ENCODE measurements around the gene SORCS3.

The SORCS3 gene

DNA sequence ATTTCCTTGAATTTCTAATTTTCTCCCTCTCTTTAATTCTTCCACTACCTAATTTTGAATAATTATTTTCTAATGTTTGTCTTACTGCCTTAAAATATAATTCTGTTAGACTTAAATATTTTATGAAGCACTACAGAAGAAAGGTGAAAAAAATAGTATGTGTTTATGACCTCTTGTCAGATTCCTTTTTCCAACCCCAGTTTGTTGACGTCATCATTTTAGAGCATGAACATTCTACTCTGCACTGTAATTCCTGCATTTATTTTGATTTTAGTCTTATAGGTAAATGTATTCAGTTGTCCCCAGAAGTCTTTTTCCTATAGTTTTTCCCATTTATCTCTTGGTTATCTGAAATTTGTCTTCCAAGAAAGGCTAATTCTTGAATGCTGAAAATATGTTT is 468.1 kb downstream of the SORCS3 start:
- no peak for DNase-seq (ENCODE audit: low read depth)

DNA sequence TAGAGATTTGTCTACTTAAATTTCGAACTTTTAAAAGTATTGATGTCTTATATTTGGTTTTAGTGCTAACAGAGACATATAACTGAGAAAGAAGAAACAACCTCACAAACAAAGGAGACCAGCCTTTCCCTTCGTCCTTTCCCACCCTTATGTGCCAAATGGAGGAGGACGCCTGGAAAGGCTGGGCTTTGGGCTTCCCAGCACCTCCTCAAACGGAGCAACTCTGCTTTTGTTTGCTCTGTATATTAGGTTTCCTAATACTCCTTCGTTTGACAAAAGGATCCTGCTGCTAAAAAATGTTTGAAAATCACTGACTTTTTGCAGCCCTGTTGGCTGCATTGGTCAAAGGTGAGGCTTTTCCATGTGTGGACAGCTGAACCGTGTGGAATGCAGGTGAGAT is 471.8 kb downstream of the SORCS3 start:
- no peak for DNase-seq (ENCODE audit: low read depth)

DNA sequence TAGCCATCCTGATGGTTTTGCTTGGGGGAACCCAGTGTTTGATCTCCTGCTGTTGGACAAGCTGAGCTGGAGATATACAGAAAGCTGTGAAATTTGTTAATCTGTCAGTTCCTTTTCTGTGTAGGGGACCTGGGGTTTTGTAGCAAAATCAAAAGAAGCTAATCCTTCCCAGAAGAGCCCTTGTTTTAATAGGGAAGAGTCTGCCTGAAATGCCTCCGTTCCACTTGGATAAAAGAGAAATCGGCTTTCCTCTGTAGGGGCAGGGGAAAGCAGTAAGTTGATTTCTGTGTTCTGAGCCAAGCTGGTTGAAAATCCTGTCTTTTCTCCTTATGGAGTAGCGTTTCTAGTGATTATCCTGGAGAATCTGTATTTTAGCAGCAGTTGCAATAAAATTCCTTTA is 472.6 kb downstream of the SORCS3 start:
- no peak for DNase-seq (ENCODE audit: low read depth)

DNA sequence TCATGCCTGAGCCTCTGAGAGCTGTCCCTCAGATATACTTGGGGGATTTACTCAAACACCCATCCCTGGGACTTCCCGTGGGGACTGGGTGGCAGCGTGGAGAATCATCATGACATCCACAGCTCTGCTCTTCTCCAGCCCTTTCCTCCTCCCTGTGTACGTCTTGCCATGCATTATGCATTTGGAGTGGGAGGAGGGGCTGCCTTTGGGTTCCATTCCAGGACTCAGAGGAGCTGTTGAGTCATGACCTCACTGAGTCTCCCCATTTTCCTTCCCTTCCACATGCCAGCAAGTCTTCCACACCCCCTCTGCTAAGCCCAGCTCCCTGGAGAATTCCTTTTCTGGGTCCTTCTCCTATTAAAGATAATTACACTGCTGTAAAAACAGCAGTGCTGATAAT is 480.7 kb downstream of the SORCS3 start:
- DNase-seq (ENCODE audit: low read depth): no peak

DNA sequence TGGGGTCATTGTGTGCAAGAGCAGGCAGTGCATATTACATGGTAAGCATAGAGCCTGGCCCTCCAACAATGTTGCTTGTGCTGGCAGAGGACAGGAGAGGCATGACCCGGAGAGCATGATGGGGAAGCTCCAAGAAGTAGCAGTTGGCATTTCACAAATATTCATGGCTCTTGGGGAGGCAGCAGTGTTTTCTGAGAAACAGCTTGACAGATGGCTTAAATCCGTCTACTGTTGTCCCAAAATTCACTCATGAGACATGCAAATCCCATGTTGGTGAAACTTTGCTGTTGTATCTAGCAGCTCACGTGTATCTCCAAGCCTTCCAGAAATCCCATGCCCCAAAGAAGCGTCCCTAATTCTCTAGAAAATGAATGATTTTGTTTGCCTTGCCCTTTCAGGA is 487.0 kb downstream of the SORCS3 start:
- DNase-seq (ENCODE audit: low read depth): no peak

DNA sequence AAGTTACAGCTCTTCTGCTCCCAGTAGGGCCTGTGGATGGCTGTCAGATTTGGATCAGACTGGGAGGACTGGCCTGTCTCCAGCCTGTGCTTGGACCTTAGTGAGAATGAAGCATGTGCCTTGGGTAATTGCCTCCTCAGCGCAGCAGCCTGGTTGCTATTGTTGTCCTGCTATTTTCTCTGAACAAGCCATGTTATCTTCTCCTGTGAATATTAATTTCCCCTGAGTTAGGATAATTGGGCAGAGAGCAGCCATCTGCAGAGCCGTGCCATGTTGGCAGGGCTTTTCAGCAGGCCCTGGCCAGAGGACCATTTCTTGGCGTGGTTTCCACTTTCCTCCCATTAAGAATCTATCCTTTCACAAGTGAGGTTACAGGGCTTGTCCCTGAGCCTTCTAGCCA is 497.3 kb downstream of the SORCS3 start:
- DNase-seq (ENCODE audit: low read depth): no peak

DNA sequence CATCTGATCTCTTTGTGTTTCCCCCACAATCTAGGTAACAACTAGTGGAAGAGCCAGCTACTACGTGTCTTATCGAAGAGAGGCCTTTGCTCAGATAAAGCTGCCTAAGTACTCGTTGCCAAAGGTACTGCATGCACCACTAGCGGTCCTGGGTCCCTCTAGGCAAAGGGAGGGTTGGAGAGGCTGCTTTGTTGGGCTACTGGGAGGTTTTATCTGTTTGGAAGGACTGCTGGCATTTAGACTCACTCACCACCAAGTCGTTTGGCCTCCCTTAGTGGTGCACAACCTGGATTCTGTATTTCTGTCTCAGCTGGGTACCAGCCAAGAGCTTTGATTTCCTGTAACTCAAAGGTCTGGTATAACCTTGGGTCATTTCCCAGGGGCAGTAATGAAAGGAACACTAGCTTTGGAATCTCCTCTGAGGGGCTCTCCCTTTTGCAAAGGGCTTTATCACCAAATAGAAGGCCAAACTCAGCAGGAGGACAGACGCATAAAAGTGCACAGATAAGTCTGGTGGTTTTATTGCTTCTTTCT is 498.3 kb downstream of the SORCS3 start:
- no peak for DNase-seq (ENCODE audit: low read depth)

DNA sequence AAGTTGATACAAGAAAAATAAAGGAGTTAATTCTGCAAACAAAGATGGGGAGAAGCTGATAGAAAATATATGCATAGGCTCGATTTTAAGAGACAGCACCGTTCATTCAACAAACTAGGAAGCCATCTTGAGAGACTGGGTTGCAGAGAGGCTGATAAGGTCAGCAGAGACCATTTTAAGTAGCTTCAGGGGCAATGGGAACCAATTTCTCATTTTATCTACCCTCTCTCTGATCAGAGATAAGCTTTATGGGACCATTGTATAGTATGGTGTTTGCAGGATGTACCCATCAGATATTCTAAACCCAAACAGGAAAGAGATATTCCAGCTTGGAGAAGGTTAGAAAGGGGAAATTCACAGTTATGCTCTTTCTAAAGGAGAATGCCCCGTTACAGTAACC is 499.5 kb downstream of the SORCS3 start:
- DNase-seq (ENCODE audit: low read depth): no peak

DNA sequence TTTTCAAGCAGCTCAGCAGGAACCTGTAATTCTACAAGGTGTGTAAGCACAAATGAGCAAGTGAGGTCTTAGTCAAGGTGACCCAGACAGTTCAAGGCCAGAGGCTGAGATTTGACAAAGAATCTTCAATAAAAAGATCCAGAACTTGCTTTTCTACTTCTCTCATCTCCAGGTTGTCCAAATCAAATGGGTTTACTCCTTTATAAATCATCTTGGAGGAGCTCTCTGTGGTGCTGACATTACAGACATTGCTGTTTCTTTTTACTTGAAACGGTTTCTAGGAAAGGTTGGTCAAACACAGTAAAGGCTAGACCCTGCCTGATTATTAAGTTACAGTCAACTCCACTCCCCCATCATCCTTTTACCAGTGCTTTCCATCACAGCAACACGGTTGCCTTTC is 504.6 kb downstream of the SORCS3 start:
- no peak for DNase-seq (ENCODE audit: low read depth)

DNA sequence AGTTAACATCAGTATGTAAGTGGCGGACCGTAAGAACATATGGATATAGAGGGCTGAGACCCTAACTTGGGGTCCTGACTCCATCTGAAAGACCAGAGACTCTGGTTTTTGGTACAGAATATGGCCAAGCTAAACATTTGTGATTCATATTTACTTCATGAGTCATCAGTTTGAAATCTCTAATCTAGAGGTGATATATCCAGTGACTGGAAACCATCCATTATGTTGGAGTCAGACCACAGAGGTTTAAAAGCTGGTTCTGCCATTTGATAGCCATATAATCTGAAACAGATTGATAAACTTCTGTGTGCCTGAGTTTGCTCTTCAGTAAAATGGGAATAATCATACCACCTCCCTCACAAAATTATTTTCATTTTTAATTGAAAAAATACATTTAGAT is 505.3 kb downstream of the SORCS3 start:
- DNase-seq (ENCODE audit: low read depth): no peak

DNA sequence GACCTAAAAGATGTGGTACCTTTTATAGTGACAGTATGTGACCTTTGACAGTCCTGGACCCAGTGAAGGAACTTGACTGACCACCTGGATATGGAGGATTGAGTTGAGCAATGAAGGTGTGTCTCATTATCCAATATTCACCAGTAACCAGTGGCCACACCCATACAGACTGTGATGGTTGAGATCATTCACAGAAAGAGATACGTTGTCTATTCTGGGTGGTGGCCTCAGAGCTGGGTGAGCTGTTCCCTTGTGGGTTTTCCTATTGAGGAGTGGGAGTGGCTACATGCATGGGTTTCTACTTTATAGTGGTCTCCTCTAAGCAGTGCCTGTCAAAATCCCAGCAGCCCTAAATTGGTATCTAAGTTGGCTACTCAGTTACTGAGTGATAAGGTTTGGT is 507.4 kb downstream of the SORCS3 start:
- no peak for DNase-seq (ENCODE audit: low read depth)

DNA sequence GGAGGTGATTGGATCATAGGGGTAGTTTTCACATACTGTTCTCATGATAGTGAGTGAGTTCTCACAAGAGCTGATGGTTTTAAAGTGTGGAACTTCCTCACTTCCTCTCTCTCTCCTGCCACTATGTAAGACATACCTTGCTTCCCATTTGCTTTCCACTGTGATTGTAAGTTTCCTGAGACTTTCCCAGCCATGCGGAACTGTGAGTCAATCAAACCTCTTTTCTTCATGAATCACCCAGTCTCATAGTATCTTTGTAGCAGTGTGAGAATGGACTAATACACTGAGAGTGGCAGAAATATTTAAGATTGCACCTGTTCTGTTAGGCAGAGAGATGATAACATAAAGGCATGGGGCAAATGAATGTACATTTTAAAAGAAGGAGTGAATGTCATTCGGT is 507.8 kb downstream of the SORCS3 start:
- no peak for DNase-seq (ENCODE audit: low read depth)

DNA sequence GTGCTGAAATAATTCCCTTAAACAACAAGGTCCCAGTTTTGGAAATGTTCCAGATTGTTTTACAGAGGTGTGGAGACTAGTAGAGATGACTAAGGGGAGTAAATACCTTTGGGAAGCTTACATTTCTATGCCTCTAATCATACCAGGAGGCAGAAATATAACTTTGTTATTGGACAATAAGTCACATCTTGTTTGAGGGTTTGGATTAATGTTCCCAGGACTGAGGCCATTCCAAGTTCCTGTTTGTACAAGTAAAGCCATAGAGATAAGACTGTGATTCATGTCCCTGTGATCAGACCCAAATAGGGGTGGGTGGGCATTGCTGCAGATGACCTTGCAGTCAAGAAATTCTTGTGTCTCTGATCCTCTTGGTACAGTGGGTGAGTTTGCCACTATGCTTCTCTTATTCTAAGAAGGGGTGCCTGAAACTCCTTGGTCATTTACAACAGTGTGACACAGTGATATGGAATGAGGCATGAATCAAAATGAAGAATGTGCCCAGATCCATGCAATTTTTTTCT is 508.3 kb downstream of the SORCS3 start:
- no peak for DNase-seq (ENCODE audit: low read depth)

DNA sequence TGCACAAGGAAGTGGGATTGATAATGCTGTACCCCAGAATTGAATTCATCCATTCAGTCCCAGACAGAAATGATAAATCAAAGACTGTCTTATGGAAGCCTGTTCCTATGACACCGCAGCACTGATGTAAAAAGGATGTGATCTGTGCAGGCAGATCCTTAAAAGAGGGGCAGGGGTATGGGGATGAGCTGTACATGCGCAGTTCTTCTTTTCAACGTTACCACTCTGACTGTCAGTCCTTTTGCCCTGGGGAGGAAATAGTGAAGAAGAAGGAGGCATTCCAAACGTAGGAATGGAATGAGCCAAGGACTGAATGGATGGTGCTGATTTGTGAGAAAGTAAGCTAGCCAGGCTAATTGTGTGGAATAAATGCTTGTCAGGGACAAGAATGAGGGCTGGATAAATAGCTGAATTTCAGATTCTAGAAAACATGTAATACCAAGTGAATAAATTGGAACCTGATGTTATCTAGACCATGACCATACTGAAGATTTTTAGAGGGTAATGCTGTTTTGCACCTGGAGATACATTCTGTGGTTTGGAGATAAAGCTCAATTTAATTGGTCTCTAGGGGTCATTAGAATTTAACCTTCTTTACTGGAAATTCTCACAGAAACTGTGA is 509.3 kb downstream of the SORCS3 start:
- DNase-seq (ENCODE audit: low read depth): no peak

DNA sequence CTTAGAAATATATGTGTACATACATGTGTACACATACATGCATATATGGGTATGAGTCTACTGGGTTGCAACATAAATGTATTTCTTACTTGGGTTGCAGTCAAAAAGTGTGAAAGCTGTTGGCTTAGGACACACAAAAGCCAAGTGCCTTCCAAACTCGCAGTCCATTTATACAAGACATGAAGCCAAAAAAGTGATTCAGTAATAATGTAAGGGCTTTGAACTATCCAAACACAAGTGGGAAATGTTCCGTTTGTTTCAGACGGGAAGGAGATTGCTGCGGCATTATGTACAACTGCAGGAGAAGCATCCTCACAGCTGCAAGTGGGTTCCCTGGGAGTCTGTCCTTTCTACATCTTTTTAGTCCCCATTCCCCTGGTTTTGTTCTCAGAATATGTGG is 513.6 kb downstream of the SORCS3 start:
- no peak for DNase-seq (ENCODE audit: low read depth)

DNA sequence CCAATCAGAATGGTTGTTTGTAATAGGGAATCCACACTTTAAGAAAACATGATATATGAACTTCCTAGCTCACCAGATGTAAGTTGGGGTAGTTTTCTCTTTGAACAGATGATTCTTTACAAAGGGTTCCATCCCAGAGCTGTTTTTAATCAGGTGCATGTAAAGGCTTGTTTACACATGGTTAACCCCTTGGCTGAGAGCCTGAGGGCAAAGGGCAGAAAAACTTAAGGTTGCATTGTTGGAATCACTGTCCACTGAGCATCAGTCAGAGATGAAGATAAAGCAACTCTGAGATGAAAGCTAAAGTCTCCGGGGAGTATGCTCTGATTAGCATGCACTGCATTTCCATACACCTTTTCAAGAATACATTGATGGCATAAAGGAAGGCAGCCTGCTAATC is 518.2 kb downstream of the SORCS3 start:
- no peak for DNase-seq (ENCODE audit: low read depth)

DNA sequence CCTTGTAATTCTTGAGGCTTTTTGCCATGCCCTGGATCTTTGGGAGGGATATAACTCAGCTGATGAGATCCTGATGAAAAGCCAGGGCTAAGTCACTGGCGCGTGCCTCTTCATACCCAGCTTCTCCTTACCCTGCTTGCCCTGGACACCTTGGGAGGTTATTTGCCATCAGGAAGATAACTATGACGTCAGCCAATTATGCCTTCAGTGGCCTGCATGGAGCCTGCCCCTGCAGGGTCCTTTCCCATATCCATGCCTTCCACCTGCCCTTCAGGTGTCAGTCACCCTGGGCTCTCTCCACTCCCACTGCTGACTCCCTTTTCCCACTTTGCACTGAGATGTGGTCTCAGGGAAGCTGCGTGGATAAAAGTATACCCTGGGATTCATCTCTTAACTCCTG is 520.1 kb downstream of the SORCS3 start:
- no peak for DNase-seq (ENCODE audit: low read depth)

DNA sequence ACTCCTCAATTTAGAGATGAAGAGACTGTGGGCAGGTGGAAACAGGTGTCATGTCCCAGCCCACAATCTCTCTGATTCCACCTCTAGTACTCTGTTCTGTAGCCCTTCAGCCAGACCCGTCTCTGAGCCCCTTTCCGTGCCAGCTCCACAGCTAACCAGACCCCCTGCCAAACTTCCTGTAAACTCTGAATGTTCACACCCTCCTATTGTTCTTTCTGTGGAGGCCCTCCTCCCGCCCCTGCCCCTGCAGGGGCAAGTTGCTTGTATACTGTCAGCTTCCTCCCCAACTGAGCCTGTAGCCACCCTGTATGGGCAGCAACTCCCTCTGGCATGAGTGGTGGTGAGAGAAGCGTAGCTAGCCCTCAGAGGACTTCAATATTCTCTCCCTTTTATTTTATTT is 520.7 kb downstream of the SORCS3 start:
- DNase-seq (ENCODE audit: low read depth): no peak

DNA sequence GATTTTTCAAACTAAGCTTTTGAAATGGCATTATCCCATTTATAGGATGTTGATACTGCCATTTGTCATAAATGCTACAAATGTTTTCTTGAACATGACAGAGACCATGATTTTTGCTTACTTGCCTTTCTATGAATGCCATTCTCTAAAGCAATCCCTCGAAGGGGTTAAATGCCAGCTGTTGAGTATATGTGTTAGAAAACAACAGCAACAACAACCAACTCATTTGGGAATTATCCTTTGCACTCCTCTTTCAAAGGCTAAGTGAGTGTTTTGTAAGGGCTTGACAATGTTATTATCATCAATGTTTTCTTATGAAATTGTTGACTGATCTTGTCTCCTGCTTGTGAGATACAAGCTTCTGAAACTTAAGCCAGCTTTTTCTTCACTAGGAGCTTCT is 529.4 kb downstream of the SORCS3 start:
- DNase-seq (ENCODE audit: low read depth): no peak

DNA sequence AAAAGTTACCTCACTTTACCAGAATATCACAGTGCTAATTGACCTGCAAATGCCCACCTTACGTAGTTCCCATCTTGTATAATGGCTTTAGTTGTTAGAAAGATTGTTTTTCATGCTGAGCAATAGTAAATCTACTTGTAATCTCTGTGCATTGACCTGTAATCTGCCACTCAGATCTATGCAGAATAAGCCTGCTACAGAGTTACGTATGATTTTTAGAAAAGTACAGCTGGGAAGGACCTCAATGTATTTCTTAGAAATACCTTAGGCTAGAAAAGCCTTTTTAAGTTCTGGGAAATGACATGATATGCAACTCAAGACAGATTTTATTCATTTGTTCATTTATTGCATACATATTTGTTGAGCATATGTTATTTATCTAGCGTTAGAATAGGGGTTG is 530.9 kb downstream of the SORCS3 start:
- DNase-seq (ENCODE audit: low read depth): no peak

DNA sequence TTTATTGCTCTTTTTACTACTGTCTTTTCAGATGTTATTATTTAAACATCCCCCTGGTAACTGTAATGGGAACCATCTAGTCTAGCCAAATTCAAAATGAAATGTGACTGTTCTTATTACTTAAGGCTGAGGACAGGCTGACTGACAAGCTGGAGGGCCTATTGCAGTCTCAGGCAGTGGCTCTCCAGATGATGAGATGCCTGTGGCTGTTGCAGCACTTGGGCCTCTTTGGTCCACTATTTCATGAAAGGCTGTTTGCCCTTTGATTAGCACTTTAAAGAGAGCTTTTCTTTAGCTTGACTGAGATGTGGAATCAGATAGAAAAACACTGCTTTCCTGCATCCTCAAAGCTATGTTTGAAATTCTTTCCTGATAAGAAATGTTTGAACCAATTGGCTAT is 540.5 kb downstream of the SORCS3 start:
- DNase-seq (ENCODE audit: low read depth): no peak

DNA sequence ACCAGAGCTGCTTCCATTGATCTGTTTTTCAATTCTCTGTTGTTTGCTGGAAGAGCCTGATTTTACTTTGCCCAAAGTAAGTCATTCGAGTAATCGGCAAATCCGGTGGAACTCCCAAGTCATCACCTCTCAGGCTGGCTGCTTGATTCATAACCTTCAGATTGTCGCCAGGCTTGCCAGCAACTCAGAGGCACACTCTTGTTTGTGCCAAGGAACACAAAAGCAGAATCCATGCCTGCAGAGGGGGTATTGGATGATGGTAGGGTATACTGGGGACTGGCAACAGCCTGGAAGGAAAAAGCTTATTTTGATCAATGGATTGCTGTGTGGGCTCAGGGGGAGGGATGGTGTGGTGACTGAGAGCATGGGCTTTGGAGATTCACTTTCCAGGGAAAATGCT is 542.4 kb downstream of the SORCS3 start:
- no peak for DNase-seq (ENCODE audit: low read depth)

DNA sequence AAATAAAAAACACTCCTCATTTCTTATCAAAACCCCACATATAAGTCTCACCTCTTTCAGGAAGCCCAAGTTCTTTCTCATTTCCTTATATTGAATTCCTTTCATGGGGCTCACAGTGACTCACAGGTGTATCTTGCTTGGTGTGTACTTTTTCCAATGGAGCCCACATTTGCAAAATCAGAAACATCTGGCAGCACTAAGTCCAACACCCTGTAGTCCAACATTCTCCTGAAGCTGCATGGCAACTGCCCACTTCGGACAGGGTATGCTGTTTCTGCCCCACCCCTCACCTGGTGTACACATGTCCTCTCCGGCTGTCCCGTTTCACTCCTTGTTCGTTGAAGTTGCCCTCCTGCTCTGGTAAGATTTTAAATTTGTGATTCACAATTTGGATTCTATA is 544.1 kb downstream of the SORCS3 start:
- DNase-seq (ENCODE audit: low read depth): no peak

DNA sequence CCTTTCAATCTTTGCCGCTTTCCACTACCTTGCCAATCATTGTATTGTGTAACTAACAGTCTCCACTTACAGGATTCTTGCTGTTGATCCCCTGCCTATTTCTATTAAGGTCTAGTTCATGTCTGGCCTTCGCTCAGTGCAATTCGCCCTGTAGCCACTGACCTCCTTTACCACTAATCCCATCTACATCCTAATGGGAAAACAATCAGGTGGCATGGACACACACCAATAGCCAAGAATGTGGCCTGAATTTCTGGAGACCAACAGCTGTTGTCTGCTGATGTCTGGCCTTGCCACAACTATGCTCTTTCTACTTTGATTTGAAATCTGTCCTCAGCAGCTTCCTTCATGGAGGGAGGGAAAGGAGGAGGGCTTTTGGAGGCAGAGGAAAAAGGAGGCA is 546.2 kb downstream of the SORCS3 start:
- DNase-seq (ENCODE audit: low read depth): no peak
